ENCODE measurements around the gene MARCHF4.

Gene MARCHF4

DNA sequence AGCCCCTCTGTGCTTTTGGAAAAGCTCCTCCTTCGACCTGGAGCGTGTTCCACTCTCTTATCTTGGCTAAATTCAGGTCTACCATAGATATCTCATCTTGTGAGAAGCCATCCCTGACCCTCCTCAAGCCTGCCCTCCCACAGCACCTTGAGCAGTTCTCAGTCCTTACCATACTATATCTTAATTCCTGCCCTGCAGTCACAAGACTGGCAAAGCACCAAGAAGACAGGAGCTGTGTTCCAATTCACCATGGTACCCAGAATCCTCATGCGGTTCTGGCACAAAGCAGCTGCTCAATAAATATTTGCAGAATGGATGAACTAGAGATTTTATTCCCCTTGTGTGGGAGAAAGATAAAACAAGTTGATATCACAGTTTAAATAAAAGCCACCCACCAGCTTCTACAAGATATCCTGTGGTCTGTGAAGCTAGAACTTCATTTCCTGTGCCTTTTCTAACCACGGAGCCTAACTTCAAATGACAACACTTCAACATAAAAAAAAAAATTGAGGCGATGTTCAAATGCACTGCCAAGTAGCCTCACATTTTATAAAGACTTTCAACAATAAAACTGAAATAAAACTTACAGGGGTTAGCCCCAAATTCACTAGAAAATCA is 19.5 kb downstream of the MARCHF4 start:
- in situ Hi-C loops (cut with MboI; ENCODE audit: low sequenced_read_pairs), result no loop called here

DNA sequence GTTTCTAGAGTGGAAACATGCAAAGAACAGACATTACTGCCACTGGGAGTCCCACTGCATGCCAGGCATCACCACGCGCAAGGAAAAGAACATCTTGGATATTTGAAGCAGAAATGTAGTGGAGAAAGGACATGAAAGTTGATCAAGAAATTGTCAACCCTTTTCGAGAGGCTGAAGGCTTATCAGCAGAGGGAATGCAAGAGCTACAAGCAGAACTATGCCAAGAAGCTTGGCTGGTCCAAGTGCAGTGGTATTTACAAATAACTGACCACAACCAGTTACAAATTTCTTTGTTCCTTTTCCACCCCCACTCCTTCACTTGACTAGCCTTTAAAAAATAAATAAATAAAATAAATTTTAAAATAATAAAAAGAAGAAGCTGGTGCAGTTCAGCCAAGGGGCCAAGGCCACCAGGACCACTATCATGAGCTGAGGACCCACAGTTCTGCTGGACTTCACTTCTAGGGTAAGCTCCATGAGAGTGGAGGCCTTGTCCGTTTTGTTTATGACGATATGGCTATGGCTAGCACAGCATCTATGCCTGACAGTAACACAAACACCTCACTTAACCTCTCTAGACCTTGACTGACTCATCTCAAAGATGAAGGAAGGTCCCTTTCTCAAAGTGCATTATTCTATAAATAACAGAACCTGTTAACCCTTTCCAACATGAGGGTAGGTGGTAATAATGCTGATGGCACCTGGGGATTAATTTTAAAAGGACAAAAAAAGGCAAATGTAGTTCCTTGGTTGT is 20.9 kb downstream of the MARCHF4 start:
- in situ Hi-C loops (cut with MboI; ENCODE audit: low sequenced_read_pairs), result no loop called here

DNA sequence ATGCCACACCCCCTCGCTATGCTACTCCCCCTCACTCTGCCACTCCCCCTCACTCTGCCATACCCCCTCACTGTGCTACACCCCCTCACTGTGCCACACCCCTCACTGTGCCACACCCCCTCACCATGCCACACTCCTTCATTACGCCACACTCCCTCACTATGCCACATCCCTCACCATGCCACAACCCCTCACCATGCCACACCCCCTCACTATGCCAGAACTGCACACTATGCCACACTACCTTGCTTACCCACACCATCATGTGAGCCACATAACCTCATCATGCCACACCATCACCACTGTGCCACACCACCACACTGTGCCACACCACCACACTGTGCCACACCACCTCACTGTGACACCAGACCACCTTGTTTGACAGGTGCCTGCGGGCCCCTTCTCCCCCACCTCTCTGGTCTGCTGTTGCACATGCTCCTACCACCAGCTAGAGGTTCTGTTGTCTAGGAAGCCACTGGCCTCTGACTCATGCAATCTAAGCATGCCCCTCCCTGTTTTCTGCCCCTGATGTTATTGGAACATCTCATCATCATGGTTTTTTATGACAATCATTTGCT is 22.0 kb downstream of the MARCHF4 start:
- in situ Hi-C loops (cut with MboI; ENCODE audit: low sequenced_read_pairs), result no loop called here

DNA sequence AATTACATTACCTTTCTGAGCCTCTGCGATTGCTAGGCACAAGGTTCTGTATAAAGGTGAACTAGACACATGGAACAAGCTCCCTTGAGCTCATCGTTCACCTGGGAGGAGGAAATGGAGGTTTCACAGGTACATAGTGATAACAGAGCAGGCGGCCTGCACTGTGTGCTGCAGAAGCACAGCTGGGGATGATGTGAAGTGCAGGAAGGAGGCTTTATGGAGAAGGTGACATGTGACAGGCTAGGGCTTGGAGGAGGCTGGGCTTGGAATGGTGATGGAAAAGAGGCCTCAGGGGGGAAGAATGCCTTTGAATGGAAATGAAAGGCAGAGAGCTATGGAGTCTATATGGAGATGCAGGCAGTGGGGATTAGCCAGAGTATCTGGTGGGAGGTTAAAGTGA is 22.9 kb downstream of the MARCHF4 start:
- in situ Hi-C loops (cut with MboI; ENCODE audit: low sequenced_read_pairs), result no loop called here

DNA sequence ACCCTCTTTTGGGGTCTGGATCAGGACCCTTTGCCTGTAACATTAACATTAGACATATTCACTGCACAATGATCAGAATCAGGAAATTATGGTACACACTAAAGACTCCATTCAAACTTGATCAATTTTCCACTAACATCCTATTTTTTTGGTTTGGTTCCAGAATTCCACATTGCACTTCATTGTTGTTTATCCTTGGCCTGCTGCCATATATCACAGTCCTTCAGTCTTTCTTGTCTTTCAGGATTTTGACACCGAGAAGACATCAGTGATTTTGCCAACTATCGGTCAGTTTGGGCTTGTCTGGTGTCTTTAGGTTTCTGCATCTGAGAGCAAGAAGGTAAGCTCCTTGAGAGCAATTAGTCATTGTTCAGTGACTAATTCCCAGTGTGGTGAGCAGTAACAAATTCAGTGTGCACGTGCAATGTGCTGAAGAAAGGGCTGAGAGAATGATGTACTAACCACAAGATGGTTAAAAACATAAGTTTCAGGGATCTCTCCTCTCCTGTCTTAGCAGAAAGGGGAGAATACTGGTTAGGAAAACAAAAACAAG is 23.5 kb downstream of the MARCHF4 start:
- in situ Hi-C loops (cut with MboI; ENCODE audit: low sequenced_read_pairs), result no loop called here

DNA sequence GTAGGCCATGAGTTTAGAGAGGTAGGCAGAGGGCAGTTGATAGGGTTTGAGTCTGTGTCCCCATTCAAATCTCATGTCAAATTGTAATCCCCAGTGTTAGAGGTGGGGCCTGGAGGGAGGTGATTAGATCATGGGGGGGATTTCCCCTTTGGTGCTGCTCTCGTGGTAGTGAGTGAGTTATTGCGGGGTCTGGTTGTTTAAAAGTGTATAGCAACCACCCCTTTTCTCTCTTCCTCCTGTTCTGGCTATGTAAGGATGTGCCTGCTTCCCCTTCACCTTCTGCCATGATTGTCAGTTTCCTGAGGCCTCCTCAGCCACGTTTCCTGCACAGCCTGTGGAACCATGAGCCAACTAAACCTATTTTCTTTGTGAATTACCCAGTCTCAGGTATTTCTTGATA is 25.5 kb downstream of the MARCHF4 start:
- in situ Hi-C loops (cut with MboI; ENCODE audit: low sequenced_read_pairs), result no loop called here

DNA sequence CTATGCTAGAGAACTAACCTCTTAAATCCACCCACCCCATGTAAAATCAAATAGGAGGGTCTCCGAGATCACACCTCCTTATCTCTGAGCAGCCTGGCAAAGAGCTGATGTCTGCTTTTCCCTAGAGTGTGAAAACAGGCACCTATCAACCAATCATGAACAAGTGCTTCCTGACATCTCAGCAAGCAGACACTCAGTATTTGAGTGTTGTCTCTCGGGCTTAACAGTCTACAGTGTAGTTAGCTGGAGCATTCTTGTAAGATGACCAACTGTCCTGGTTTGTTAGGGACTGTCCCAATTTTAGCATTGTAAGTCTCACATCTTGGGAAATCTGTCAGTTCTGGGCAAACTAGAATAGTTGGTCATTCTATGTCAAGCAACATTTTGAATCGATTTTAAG is 26.4 kb downstream of the MARCHF4 start:
- in situ Hi-C loops (cut with MboI; ENCODE audit: low sequenced_read_pairs), result no loop called here

DNA sequence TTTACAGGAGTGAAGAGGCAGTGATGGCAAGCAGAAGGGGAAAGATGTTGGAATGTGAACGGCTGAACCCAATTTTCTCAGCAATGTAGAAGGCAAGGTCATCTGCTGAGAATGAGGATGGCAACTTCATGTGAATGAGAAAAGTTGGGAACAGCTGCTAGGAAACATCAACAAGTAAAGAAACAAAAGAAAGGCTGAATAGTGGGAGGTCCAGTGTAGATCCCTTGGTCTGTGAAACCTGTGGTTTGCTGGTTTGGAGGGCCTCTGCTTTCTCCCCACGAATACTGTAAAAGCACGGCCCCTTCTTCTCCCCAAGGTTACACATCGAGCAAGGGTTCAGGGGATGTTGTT is 27.4 kb downstream of the MARCHF4 start:
- in situ Hi-C loops (cut with MboI; ENCODE audit: low sequenced_read_pairs), result no loop called here

DNA sequence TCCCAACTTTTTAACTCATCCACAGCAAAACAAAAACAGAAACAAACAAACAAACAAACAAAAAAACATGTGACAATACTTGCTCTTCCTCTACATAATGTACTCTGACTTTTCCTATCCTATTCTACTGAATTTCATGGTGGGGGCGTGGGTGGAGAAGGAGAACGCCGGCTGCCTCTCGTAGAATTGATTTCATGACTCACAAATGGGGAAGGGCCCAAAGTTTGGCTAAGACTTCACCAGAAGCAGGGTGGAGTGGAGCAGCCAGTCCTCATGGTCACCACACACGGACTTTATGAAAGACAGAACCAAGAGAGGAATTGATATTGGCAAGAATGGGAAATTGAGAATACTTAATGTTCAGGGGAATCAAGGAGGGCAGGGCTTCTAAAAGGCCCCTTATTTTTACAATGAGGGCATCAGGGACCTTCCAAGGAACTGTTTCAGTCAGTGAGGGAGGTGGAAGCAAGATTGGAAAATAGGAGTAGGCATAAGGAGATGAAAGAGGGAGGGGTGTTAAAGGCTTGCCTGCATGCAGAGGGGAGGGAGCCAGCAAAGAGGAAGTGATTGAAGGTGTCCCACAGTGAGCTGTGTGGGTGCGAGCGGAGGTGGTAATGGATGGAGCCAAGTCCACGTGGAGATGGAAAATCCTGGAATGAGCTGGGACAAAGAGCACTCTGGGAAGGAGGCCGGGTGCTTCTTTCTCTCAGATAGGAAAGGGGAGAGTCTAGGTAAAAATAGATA is 27.9 kb downstream of the MARCHF4 start:
- in situ Hi-C loops (cut with MboI; ENCODE audit: low sequenced_read_pairs), result no loop called here

DNA sequence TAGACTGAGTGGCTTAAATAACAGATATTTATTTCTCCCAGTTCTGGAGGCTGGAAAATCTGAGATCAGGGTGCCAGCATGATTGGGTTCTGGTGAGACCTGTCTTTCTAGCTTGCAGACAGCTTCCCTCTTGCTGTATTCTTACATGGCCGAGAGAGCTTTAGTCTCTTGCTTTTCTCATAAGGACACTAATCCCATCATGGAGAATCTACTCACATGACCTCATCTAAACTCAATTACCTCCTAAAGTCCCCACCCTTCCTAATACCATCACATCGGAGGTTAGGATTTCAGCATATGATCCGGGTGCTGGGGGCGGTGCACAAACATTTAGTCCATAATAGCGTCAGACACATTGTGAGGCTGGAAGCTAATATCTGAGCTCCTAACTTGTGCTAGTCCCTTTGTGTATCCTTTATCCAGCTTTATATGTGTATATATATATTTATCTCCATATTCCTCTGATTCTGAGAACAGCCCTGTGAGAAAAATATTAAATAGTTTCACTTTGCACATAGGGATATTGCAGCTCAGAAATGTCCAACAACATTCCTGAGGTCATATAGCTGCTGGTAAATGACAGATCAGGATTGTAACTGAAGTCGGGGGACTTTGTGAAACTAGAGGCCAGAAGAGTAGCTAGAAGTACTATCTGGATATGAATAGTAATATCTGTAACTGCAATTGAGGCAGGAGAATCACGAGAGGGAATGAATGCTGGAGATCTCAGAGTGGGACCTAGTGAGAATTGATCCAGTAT is 28.9 kb downstream of the MARCHF4 start:
- in situ Hi-C loops (cut with MboI; ENCODE audit: low sequenced_read_pairs), result no loop called here

DNA sequence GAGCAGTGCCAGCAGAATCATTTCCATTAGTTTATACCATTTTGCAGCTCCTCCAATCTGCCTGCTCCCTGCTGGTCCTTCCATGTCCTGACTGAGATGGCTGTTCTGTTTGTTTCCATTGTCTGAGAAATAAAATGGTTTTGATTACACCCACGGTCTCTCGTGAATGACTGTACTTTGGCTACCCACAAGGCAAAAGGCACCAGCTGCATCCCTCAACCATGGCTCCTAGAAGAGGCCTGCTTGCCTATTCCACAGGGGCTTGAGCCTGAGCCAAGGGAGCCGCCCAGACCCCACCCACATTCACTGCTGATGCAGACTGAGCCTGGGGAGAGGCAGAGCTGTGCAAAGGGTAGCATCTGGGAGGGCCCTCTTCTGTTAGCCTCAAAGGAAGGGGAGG is 31.2 kb downstream of the MARCHF4 start:
- in situ Hi-C loops (cut with MboI; ENCODE audit: low sequenced_read_pairs), result no loop called here

DNA sequence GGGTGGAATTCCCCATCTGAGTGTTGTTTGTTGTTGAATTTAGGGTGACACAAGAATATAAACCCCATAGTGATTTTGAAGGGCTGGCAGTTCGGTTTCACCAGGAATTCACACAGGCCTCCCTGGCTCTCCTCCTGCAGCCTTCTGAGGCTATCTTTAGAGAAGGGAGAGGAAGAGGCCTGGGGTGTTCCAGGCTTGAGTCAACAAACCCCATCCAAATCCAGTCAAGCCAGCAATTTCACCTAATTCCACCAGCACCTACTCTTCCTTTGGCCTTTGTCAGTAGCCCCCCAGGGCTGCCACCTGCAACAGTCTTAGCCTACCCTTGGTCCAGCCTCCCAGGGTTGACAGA is 32.0 kb downstream of the MARCHF4 start:
- in situ Hi-C loops (cut with MboI; ENCODE audit: low sequenced_read_pairs), result no loop called here

DNA sequence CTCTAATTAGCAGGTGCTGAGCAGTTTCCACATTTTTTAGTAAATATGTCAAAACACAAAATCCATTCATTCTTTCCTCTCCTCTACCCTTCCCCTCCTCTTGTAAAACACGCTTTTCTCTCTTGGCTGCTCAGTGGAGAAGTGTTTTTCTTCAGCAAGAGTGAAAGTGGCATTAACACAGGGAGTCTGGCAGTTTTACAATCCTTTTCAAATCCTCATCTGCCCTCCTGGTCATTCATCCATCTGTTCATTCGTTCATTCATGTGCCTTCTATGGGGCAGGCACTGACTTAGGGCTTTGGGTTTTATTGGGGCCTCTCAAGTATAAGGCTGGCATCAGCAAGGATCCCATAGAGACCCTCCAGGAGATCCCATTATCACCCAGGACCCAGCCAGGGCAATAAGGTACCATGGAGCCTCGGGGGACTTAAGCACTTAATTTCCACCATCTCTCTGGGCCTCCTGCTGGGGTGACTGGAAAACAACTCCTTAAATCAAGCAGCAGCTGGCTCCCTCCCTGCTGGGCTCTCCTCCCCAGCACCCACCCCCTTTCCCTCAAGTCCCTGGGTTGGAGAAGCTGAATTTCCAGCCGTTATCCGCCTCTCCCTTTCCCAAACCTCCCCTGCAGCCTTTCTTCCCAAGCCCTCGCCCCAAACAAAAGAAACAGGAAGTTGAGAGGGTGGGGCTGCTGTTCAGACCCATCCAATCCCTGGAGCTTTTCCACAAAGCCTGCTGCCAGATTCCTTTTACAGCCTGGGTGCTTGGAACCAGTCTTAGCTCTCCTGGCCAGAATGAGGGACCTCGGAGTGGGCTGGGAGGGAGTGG is 32.6 kb downstream of the MARCHF4 start:
- in situ Hi-C loops (cut with MboI; ENCODE audit: low sequenced_read_pairs), result no loop called here

DNA sequence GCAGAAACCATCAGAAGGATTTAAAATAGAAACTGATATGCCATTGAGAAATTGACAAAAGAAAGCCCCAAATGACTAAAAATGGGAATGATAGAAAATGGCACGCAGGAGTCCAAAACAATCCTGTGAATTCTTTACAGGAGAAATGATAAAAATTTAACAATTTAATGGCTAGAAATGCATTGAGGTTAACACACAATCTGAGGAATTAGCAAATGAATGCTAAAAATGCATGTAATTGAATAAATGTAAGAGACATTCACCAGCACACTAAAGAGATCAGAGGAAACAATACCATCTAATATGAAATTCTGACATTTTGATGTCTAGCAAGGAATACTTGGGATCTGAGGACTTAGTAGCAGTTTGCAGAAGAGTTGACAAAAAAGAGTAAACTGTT is 37.0 kb downstream of the MARCHF4 start:
- in situ Hi-C loops (cut with MboI; ENCODE audit: low sequenced_read_pairs), result no loop called here

DNA sequence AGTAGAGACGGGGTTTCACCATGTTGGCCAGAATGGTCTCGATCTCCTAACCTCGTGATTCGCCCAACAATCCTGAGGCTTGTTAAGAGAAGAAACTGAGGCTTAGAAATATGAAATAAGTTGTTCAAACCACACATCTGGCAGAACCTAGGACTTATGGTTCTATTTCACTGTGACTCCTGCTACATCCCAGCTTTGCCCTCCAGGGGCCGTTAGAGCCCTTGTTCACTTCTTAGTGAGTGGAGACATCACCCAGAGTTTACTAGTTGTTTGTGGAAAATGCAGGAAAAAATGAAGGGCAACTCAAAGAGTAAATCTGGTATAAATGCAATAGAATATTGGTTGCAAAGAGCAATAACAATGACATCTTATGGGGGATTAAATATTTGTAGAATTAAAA is 43.9 kb downstream of the MARCHF4 start:
- in situ Hi-C loops (cut with MboI; ENCODE audit: low sequenced_read_pairs), result no loop called here

DNA sequence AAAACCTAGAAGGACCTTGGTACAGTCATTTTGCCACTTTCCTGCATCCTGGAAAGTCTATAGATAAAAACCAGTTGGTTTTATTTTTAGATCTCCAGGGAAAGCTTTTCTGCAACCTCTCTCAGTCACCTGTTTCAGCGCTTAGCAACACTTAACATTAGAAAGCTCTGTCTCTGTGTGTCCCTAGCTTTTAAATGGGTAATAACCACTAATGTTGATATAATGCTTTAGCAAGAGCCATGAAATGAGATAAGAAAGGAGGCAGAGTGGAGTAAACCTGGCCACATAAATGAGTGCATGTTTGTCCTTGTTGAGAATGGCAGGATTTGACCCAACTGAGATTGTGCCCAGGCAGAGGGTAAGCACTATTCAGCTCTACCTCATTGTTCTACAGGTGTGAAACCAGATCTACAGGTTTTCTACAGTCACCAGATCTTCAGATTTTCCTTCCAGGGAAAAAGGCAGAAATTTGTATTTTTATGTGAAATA is 44.8 kb downstream of the MARCHF4 start:
- in situ Hi-C loops (cut with MboI; ENCODE audit: low sequenced_read_pairs), result no loop called here

All from HL-60/S4 treated with phorbol 12-myristate 13-acetate at 8.2 ng/mL for 4 days and 3 days (cell line).